Measurements from ENCODE around the gene TUT1. TPM values are rescaled to one million over a fixed set of nuclear protein-coding genes. Genes with fewer than 3 reads are reported as not detected.
"Not testable (repeated sequence)": the region's sequence is repeated elsewhere in the genome, so short reads cannot be mapped to it uniquely, and the experiment has no call there.

Gene TUT1
- total RNA-seq, 2 donors from 2014 or later = 11.1 to 26.2 TPM

DNA sequence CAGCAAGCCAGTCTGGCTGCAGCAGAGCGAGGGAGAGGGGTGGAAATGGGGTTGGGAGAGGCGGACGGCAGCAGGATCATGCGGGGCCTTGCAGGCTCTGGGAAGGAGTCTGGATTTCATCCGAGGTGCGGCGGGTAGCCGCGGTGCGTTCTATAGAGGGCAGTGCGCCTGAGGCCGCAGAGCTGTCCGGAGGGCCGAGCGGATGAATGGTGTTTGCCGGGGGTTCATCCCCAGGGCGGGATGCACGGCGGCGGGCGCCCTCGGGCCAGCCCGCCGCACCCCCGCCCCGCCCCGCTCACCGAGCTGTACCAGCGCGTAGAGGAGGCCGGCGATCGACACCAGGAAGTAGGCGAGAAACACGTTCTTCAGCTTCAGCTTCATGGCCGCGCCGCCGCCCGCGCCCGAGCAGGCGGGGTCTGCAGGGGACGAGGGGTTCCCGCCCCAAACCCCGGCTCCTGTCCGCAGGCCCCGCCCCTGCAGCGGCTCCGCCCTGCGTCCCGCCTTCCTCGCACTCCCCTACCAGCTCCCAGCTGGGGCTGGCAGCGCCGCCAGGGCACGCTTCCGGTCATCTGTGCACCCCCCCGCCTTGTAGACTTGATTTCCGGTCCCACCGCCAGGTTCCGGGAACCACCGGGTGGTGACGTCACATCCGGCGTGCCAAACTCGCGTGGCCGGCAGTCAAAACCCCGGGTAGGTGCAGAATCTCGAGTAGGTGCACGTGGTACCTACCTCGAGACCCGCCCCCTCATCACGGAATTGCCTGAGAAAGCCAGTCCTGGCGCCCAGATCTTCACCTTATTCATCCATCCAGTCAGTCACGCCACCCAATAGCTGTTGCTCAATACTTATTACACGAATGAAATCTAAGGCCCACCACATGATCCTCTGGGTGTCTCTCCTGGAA is 30.5 kb upstream of the TUT1 start, which contains the start of gene B3GAT3:
Gene B3GAT3, minus strand, starts transcription at position 420 of the 904 bp plus-strand sequence. Its CDS starts 39 bp downstream, at position 381.
- no peaks in the 10 kb centered on the region for H3K9me3 ChIP-seq
- no peak for TF ChIP-seq CTCF (IDR thresholded peaks at IDR 0.05)
- peak within 1 kb of the TSS; percentile 55 for H3K4me3 ChIP-seq
- intact Hi-C loops (cut with DNase I) = no loop called here
- H3K9ac ChIP-seq (ENCODE audit: low read depth in 2 of 2, low read length in 2 of 2) = peak within 1 kb of the TSS; percentile 81 to 93
- peaks cover 15% of the 10 kb centered on the region for H3K36me3 ChIP-seq
- H3K27ac ChIP-seq = peak within 1 kb of the TSS; percentile 98
- no peaks in the 10 kb centered on the region for H3K27me3 ChIP-seq
- peaks cover 8% of the 10 kb centered on the region for H3K4me1 ChIP-seq
- peak; percentile 98 for DNase-seq

- peaks cover 8% of the 10 kb centered on the region for H3K4me1 ChIP-seq
These were observed 29.8 kb upstream of the TUT1 start for GRCh38 chr11:62621027-62621566.

DNA sequence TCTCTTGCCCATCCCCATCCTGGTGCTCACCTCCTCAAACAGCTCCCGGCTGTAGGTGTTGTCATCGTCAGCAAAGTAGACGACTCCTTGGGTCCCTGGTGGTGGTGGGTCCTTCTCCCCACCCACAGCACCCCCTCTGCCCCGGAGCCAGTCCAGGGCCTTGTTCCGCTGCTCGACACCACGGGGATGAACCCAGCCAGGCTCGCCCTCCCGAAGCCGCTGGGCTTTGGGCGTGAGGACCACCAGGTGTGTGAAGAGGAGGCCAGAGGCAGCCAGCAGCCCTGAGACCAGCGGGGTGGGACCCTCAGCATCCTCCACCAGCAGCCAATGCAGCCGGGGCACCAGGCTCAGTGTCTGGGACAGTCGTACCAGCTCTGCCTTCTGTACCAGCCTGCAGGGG is 25.6 kb upstream of the TUT1 start:
- H3K9me3 ChIP-seq; DNase-seq; H3K27ac ChIP-seq; H3K4me3 ChIP-seq; H3K27me3 ChIP-seq; intact Hi-C loops (cut with DNase I); H3K4me1 ChIP-seq; H3K36me3 ChIP-seq; H3K9ac ChIP-seq (ENCODE audit: low read depth in 2 of 2, low read length in 2 of 2): not testable (repeated sequence)

More at GRCh38 chr11:62621027-62621566, 29.8 kb upstream of the TUT1 start:
- intact Hi-C loops (cut with DNase I) = no loop called here
- no peaks in the 10 kb centered on the region for H3K9me3 ChIP-seq
- H3K9ac ChIP-seq (ENCODE audit: low read depth in 2 of 2, low read length in 2 of 2) = peak overlapping the region; percentile 81 to 93
- TF ChIP-seq CTCF (IDR thresholded peaks at IDR 0.05) = no peak
- no peak for DNase-seq
- H3K36me3 ChIP-seq = peaks cover 9% of the 10 kb centered on the region
- no peaks in the 10 kb centered on the region for H3K27me3 ChIP-seq
- H3K27ac ChIP-seq = peak overlapping the region; percentile 98
- peak overlapping the region; percentile 55 for H3K4me3 ChIP-seq

GRCh38 chr11:62615521-62615920 is 24.2 kb upstream of the TUT1 start:
- no peak for TF ChIP-seq CTCF (IDR thresholded peaks at IDR 0.05)
- no peak overlapping the region for H3K9ac ChIP-seq (ENCODE audit: low read depth in 2 of 2, low read length in 2 of 2)
- no peak overlapping the region for H3K27ac ChIP-seq
- H3K9me3 ChIP-seq = no peaks in the 10 kb centered on the region
- DNase-seq = no peak
- peaks cover 8% of the 10 kb centered on the region for H3K4me1 ChIP-seq
- no peak overlapping the region for H3K4me3 ChIP-seq
- no peaks in the 10 kb centered on the region for H3K27me3 ChIP-seq
- H3K36me3 ChIP-seq = no peaks in the 10 kb centered on the region
- intact Hi-C loops (cut with DNase I) = no loop called here

- intact Hi-C loops (cut with DNase I) = no loop called here
- no peak for TF ChIP-seq CTCF (IDR thresholded peaks at IDR 0.05)
- H3K4me3 ChIP-seq = no peak overlapping the region
- H3K4me1 ChIP-seq = peaks cover 6% of the 10 kb centered on the region
- no peaks in the 10 kb centered on the region for H3K27me3 ChIP-seq
- no peaks in the 10 kb centered on the region for H3K36me3 ChIP-seq
- H3K9me3 ChIP-seq = no peaks in the 10 kb centered on the region
- no peak overlapping the region for H3K27ac ChIP-seq
- DNase-seq = no peak
- H3K9ac ChIP-seq (ENCODE audit: low read depth in 2 of 2, low read length in 2 of 2) = no peak overlapping the region
These were observed 23.0 kb upstream of the TUT1 start for GRCh38 chr11:62614275-62614674.
